Activated CD4-positive, alpha-beta T cell treated with anti-CD3 and anti-CD28 coated beads for 36 hours (primary cell): ENCODE measurements around the gene FUNDC1. TPM values are rescaled to one million over a fixed set of nuclear protein-coding genes. Genes with fewer than 3 reads are reported as not detected.
A peak's percentile ranks its signal among the peaks of the same experiment; 100 is the strongest.
"Not testable (repeated sequence)": the region's sequence is repeated elsewhere in the genome, so short reads cannot be mapped to it uniquely, and the experiment has no call there.

Experiments
- ATAC-seq: fragments of 200-7000 bp; cut with Tn5 transposase; one replicate; pipeline ENCODE4 v1.10.0; 2021; ENCODE audit warnings: mild to moderate bottlenecking, moderate library complexity
- CTCF ChIA-PET: fragments of 350-600 bp; sonication (Branson Sonifier 250); formaldehyde crosslinking; loops from one replicate; lab custom pipeline; 2021; ENCODE audit warnings: antibody characterized with exemption; lab: Charles Lee
- POLR2A ChIA-PET: fragments of 350-600 bp; sonication (Branson Sonifier 250); formaldehyde crosslinking; loops from one replicate; lab custom pipeline; 2021; ENCODE audit warnings: antibody characterized with exemption, inconsistent platforms; lab: Charles Lee
- DNase-seq: peaks from one replicate; pipeline ENCODE4 v3.0.0-alpha.2; 2020
- H3K27ac Mint-ChIP-seq: one replicate; pipeline ENCODE4 v1.8.0; 2021; ENCODE audit warnings: mixed read lengths
- H3K27me3 Mint-ChIP-seq: one replicate; pipeline ENCODE4 v1.8.0; 2021; ENCODE audit warnings: mixed read lengths
- H3K36me3 Mint-ChIP-seq: one replicate; pipeline ENCODE4 v1.8.0; 2021; ENCODE audit warnings: low read depth, mixed read lengths
- H3K4me1 Mint-ChIP-seq: one replicate; pipeline ENCODE4 v1.8.0; 2021; ENCODE audit warnings: mixed read lengths
- H3K4me3 Mint-ChIP-seq: one replicate; pipeline ENCODE4 v1.8.0; 2021; ENCODE audit warnings: mild to moderate bottlenecking, moderate library complexity, mixed read lengths
- H3K9me3 Mint-ChIP-seq: one replicate; pipeline ENCODE4 v1.8.0; 2021; ENCODE audit warnings: low read depth, mixed read lengths
- intact Hi-C, 2 experiments: fragments of 100-400 bp; cut with DNase I in 1 of 2; cut with micrococcal nuclease in 1 of 2; formaldehyde crosslinking; loops; one replicate each; pipeline versions ENCODE4 v1.14.2 to v1.15.1; 2022 to 2024; cut with DNase I, micrococcal nuclease
- total RNA-seq, 2 experiments: library from RNA; stranded (reverse); gene quantifications; one replicate each; pipeline ENCODE4 v1.2.3, GENCODE V29; 2021

The FUNDC1 gene
- total RNA-seq = 10 to 100 TPM; 12.4 to 12.5 TPM

GRCh38 chrX:44542567-44543325, at the start of gene FUNDC1:
TSS of gene FUNDC1 (minus strand) at chrX:44542859. CDS start at chrX:44542832, 27 bp downstream.
- ATAC-seq (peak; percentile 97), DNase-seq (peak; percentile 93)
- H3K4me1 Mint-ChIP-seq = peaks cover 18% of the 10 kb centered on the region
- ChIA-PET POLR2A (no interaction called here), CTCF (interaction anchor here (0.7 kb wide), 2 partner anchors 275 to 553 kb away, joined by 3 to 4 read pairs; no protein-coding TSS in a partner anchor)
- H3K9me3 Mint-ChIP-seq = no peaks in the 10 kb centered on the region
- peak within 1 kb of the TSS; percentile 81 for H3K4me3 Mint-ChIP-seq
- H3K36me3 Mint-ChIP-seq = peaks cover 7% of the 10 kb centered on the region
- peak within 1 kb of the TSS; percentile 85 for H3K27ac Mint-ChIP-seq
- H3K27me3 Mint-ChIP-seq = no peaks in the 10 kb centered on the region
- intact Hi-C loops = loop anchor here in 1 of 2 experiments (1.0 to 10.0 kb wide), 6 partner anchors 198 to 888 kb away; partner anchors contain the start of genes KDM6A and MAOA

- intact Hi-C loops = no loop called here
Observed at GRCh38 chrX:44585866-44586265, 43.2 kb upstream of the FUNDC1 start.

GRCh38 chrX:44580466-44580865, 37.8 kb upstream of the FUNDC1 start:
- Mint-ChIP-seq H3K4me1 (no peaks in the 10 kb centered on the region), H3K27me3 (no peaks in the 10 kb centered on the region), H3K27ac (no peak overlapping the region), H3K36me3 (no peaks in the 10 kb centered on the region), H3K9me3 (no peaks in the 10 kb centered on the region), H3K4me3 (no peak overlapping the region)
- intact Hi-C loops = no loop called here
- DNase-seq (no peak), ATAC-seq (no peak)
- CTCF ChIA-PET = no interaction called here
- POLR2A ChIA-PET = no interaction called here

More at GRCh38 chrX:44585866-44586265, 43.2 kb upstream of the FUNDC1 start:
- Mint-ChIP-seq H3K9me3 (no peaks in the 10 kb centered on the region), H3K4me3 (no peak overlapping the region), H3K36me3 (no peaks in the 10 kb centered on the region), H3K27me3 (no peaks in the 10 kb centered on the region), H3K27ac (no peak overlapping the region), H3K4me1 (no peaks in the 10 kb centered on the region)
- ATAC-seq (no peak), DNase-seq (no peak)
- ChIA-PET POLR2A (no interaction called here), CTCF (interaction anchor here (0.9 kb wide), 1 partner anchor 508 kb away, joined by 3 read pairs; no protein-coding TSS in a partner anchor)

GRCh38 chrX:44572340-44572938, 29.8 kb upstream of the FUNDC1 start:
- intact Hi-C loops = no loop called here
- H3K36me3 Mint-ChIP-seq = peaks cover 1% of the 10 kb centered on the region
- ATAC-seq (no peak), DNase-seq (no peak)
- no peaks in the 10 kb centered on the region for H3K27me3 Mint-ChIP-seq
- ChIA-PET POLR2A (no interaction called here), CTCF (interaction anchor here (0.7 kb wide), 1 partner anchor 145 kb away, joined by 3 read pairs; no protein-coding TSS in a partner anchor)
- H3K4me1 Mint-ChIP-seq = no peaks in the 10 kb centered on the region
- peaks cover 8% of the 10 kb centered on the region for H3K9me3 Mint-ChIP-seq
- no peak overlapping the region for H3K4me3 Mint-ChIP-seq
- no peak overlapping the region for H3K27ac Mint-ChIP-seq

- Mint-ChIP-seq H3K4me3 (no peak overlapping the region), H3K27ac (no peak overlapping the region), H3K4me1 (no peaks in the 10 kb centered on the region), H3K36me3 (peaks cover 1% of the 10 kb centered on the region), H3K27me3 (no peaks in the 10 kb centered on the region), H3K9me3 (peaks cover 8% of the 10 kb centered on the region)
- ATAC-seq (no peak), DNase-seq (no peak)
- intact Hi-C loops = no loop called here
- ChIA-PET POLR2A (no interaction called here), CTCF (interaction anchor here (0.6 kb wide), 1 partner anchor 8 kb away, joined by 4 read pairs; no protein-coding TSS in a partner anchor)
Observed at GRCh38 chrX:44570522-44570921, 27.9 kb upstream of the FUNDC1 start.

- Mint-ChIP-seq H3K9me3 (peaks cover 8% of the 10 kb centered on the region), H3K27ac (no peak overlapping the region), H3K27me3 (no peaks in the 10 kb centered on the region), H3K4me1 (no peaks in the 10 kb centered on the region), H3K4me3 (no peak overlapping the region), H3K36me3 (peaks cover 1% of the 10 kb centered on the region)
- ATAC-seq = no peak
- POLR2A ChIA-PET = no interaction called here
- intact Hi-C loops = no loop called here
- DNase-seq = no peak
- CTCF ChIA-PET = no interaction called here
Observed at GRCh38 chrX:44569122-44569521, 26.5 kb upstream of the FUNDC1 start.

GRCh38 chrX:44568196-44568595, 25.5 kb upstream of the FUNDC1 start:
- Mint-ChIP-seq H3K27me3 (no peaks in the 10 kb centered on the region), H3K9me3 (peaks cover 8% of the 10 kb centered on the region), H3K36me3 (peaks cover 1% of the 10 kb centered on the region), H3K27ac (no peak overlapping the region), H3K4me1 (no peaks in the 10 kb centered on the region), H3K4me3 (no peak overlapping the region)
- ChIA-PET CTCF (no interaction called here), POLR2A (no interaction called here)
- ATAC-seq = no peak
- no peak for DNase-seq
- intact Hi-C loops = no loop called here

GRCh38 chrX:44561896-44562295, 19.2 kb upstream of the FUNDC1 start:
- H3K27me3 Mint-ChIP-seq, intact Hi-C loops, H3K9me3 Mint-ChIP-seq, H3K4me1 Mint-ChIP-seq, H3K36me3 Mint-ChIP-seq, DNase-seq, H3K27ac Mint-ChIP-seq, POLR2A ChIA-PET, ATAC-seq, H3K4me3 Mint-ChIP-seq: not testable (repeated sequence)
- CTCF ChIA-PET = interaction anchor here (0.7 kb wide), 1 partner anchor 9 kb away, joined by 4 read pairs; no protein-coding TSS in a partner anchor

- Mint-ChIP-seq H3K27ac (no peak overlapping the region), H3K27me3 (no peaks in the 10 kb centered on the region), H3K4me3 (no peak overlapping the region), H3K9me3 (no peaks in the 10 kb centered on the region), H3K4me1 (no peaks in the 10 kb centered on the region), H3K36me3 (no peaks in the 10 kb centered on the region)
- POLR2A ChIA-PET = no interaction called here
- CTCF ChIA-PET = no interaction called here
- DNase-seq = no peak
- ATAC-seq = no peak
- intact Hi-C loops = no loop called here
Observed at GRCh38 chrX:44550563-44550962, 7.9 kb upstream of the FUNDC1 start.

- intact Hi-C loops = loop anchor here in 1 of 2 experiments (10.0 kb wide), 2 partner anchors 301 to 891 kb away; partner anchors contain the start of gene MAOA
- H3K27ac Mint-ChIP-seq, H3K9me3 Mint-ChIP-seq, ATAC-seq, DNase-seq, H3K36me3 Mint-ChIP-seq, POLR2A ChIA-PET, H3K4me3 Mint-ChIP-seq, CTCF ChIA-PET, H3K27me3 Mint-ChIP-seq: not testable (repeated sequence)
- peaks cover 15% of the 10 kb centered on the region for H3K4me1 Mint-ChIP-seq
Observed at GRCh38 chrX:44545454-44545853, 2.8 kb upstream of the FUNDC1 start.

- Mint-ChIP-seq H3K4me3 (no peak overlapping the region), H3K27me3 (no peaks in the 10 kb centered on the region), H3K9me3 (no peaks in the 10 kb centered on the region), H3K4me1 (peaks cover 18% of the 10 kb centered on the region), H3K36me3 (peaks cover 3% of the 10 kb centered on the region), H3K27ac (no peak overlapping the region)
- intact Hi-C loops = loop anchor here in 1 of 2 experiments (5.0 to 10.0 kb wide), 3 partner anchors 299 to 889 kb away; partner anchors contain the start of gene MAOA
- CTCF ChIA-PET = no interaction called here
- POLR2A ChIA-PET = no interaction called here
- DNase-seq = no peak
- ATAC-seq = no peak
Observed at GRCh38 chrX:44544036-44544435, 1.4 kb upstream of the FUNDC1 start.
